Measurements from ENCODE around the gene CD79B.

DNA sequence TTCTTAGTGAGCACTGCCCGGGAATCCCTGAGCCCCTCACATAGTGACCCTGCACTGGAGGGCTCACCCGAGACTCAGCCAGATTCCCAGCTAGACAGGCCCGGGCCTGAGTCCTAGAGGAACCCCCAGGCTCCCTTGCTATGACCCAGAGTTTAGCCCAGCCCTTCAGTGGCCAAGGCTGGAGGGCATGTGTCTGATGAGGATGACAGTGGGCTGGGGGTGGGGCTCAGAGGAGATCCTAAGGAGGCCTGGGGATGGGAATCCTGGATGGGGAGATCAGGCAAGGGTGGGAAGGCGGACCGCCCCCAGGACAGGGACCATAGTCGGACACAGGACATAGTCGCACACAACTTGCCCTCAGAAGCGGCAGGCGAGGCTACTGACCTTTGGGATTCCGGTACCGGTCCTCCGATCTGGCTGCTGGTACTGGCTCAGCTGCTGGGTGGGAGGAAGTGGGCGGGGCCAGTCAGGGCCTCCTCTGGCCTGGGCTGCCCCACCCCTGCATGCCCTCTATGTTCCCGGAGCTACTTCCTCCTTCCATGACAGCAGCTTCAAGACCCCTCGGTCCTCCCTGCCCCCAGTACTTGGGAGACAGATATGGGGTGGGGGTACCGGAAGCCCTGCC, 1.1 kb downstream of the CD79B start:
- TF ChIP-seq POLR2A (IDR thresholded peaks at IDR 0.05) = no peak
- TF ChIP-seq, protein P1, sequence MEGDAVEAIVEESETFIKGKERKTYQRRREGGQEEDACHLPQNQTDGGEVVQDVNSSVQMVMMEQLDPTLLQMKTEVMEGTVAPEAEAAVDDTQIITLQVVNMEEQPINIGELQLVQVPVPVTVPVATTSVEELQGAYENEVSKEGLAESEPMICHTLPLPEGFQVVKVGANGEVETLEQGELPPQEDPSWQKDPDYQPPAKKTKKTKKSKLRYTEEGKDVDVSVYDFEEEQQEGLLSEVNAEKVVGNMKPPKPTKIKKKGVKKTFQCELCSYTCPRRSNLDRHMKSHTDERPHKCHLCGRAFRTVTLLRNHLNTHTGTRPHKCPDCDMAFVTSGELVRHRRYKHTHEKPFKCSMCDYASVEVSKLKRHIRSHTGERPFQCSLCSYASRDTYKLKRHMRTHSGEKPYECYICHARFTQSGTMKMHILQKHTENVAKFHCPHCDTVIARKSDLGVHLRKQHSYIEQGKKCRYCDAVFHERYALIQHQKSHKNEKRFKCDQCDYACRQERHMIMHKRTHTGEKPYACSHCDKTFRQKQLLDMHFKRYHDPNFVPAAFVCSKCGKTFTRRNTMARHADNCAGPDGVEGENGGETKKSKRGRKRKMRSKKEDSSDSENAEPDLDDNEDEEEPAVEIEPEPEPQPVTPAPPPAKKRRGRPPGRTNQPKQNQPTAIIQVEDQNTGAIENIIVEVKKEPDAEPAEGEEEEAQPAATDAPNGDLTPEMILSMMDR (IDR thresholded peaks at IDR 0.05) = no peak

All from body of pancreas (tissue), 4 donors.